GM23338 (cell line): ENCODE data around the gene HEYL.

ENCODE experiments used
- CREB1 ChIP-seq: fragments of 250-450 bp; sonication (Bioruptor Pico); IDR thresholded peaks from 2 replicates; pipeline ENCODE4 v1.5.0; 2020; ENCODE audit warnings: low read depth, mild to moderate bottlenecking, moderate library complexity
- EZH2 ChIP-seq: fragments of 200-600 bp; sonication (generic); IDR thresholded peaks from one replicate; pipeline ENCODE4 v1.8.0; 2017; ENCODE audit warnings: antibody characterized with exemption, mild to moderate bottlenecking, low read depth; ENCODE audit not compliant: unreplicated experiment
- EZH2phosphoT487 ChIP-seq: fragments of 200-600 bp; sonication (generic); IDR thresholded peaks from one replicate; pipeline ENCODE4 v1.8.1; 2018; ENCODE audit warnings: antibody characterized with exemption; ENCODE audit not compliant: unreplicated experiment
- JUNB ChIP-seq: IDR thresholded peaks from one replicate; pipeline ENCODE4 v1.6.1; 2016; ENCODE audit warnings: antibody characterized with exemption; ENCODE audit not compliant: unreplicated experiment
- NANOG ChIP-seq: IDR thresholded peaks from 2 replicates; pipeline ENCODE4 v1.6.1; 2016; ENCODE audit warnings: antibody characterized with exemption, borderline replicate concordance
- POLR2AphosphoS5 ChIP-seq: IDR thresholded peaks from 2 replicates; pipeline ENCODE4 v1.6.1; 2016; ENCODE audit warnings: antibody characterized with exemption, low read depth
- REST ChIP-seq: IDR thresholded peaks from one replicate; pipeline ENCODE4 v1.6.1; 2018; ENCODE audit warnings: antibody characterized with exemption; ENCODE audit not compliant: unreplicated experiment
- STAT1 ChIP-seq: IDR thresholded peaks from one replicate; pipeline ENCODE4 v1.6.1; 2016; ENCODE audit warnings: antibody characterized with exemption; ENCODE audit not compliant: unreplicated experiment
- ZNF331 ChIP-seq: fragments of 250-450 bp; sonication (Bioruptor Pico); IDR thresholded peaks from 2 replicates; pipeline ENCODE4 v1.5.0; 2020; ENCODE audit warnings: low read depth, mild to moderate bottlenecking, moderate library complexity
- TF ChIP-seq, protein P1 (sequence below), 2 experiments: fragments of 200-600 bp in 1 of 2; sonication (generic) in 1 of 2; conservative IDR thresholded peaks; 2 replicates each; pipeline versions ENCODE4 v1.5.1 to v1.6.1; 2016 to 2017; ENCODE audit warnings: antibody characterized with exemption in 2 of 2, low read depth in 2 of 2, mild to moderate bottlenecking in 2 of 2, moderate library complexity in 1 of 2

DNA sequence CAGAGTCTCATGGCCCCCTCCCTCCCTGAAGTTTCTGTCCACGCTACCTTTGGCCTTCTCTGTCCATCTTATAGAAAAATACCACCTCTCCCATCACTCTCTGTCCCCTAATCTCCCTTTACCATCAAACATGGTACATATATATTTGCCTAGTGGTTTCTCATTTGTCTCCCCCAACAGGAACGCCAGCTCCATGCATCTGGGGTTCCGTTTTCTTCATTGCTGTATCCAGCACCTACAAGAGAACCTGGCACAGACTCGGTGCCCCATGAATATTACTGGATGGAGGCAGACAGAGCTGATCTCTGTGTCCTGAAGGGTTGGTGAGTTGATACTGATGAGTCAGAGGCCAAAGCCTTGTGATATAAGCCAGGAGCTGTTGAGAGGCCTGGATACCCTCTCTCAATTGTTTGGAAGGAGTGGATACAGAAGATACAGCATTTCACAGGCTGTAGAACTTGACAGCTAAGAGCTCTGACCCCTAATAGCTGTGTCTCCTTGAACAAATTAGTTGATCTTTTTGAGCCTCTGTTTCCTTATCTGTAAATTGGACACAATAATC lies 21.9 kb downstream of the HEYL start:
- TF ChIP-seq POLR2AphosphoS5 (no peak), EZH2phosphoT487 (no peak), EZH2 (no peak), STAT1 (no peak), REST (no peak), CREB1 (no peak), JUNB (no peak), ZNF331 (CRISPR knock-in tag) (no peak), NANOG (no peak)
- TF ChIP-seq, protein P1, sequence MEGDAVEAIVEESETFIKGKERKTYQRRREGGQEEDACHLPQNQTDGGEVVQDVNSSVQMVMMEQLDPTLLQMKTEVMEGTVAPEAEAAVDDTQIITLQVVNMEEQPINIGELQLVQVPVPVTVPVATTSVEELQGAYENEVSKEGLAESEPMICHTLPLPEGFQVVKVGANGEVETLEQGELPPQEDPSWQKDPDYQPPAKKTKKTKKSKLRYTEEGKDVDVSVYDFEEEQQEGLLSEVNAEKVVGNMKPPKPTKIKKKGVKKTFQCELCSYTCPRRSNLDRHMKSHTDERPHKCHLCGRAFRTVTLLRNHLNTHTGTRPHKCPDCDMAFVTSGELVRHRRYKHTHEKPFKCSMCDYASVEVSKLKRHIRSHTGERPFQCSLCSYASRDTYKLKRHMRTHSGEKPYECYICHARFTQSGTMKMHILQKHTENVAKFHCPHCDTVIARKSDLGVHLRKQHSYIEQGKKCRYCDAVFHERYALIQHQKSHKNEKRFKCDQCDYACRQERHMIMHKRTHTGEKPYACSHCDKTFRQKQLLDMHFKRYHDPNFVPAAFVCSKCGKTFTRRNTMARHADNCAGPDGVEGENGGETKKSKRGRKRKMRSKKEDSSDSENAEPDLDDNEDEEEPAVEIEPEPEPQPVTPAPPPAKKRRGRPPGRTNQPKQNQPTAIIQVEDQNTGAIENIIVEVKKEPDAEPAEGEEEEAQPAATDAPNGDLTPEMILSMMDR (conservative IDR thresholded peaks at IDR 0.05; ENCODE audit: low read depth in 2 of 2) = no peak
